HepG2 (cell line): ENCODE results near the gene ANKS4B. TPM values are rescaled to one million over a fixed set of nuclear protein-coding genes. Genes with fewer than 3 reads are reported as not detected.
A peak's percentile ranks its signal among the peaks of the same experiment; 100 is the strongest.

Experiments
- ADNP ChIP-seq: sonication (generic); formaldehyde crosslinking; IDR thresholded peaks from 2 replicates; pipeline ENCODE4 v1.4.0; 2020; ENCODE audit warnings: missing genetic modification reagents
- GTF2F1 ChIP-seq: fragments of 150-350 bp; IDR thresholded peaks from 2 replicates; pipeline ENCODE4 v1.6.1; 2014; ENCODE audit warnings: low read length
- KDM4B ChIP-seq: sonication (generic); formaldehyde crosslinking; IDR thresholded peaks from 2 replicates; pipeline ENCODE4 v1.4.0; 2020; ENCODE audit warnings: missing genetic modification reagents
- NFKB2 ChIP-seq: sonication (generic); formaldehyde crosslinking; IDR thresholded peaks from 2 replicates; pipeline ENCODE4 v1.4.0; 2020; ENCODE audit warnings: missing genetic modification reagents, borderline replicate concordance
- SMAD1 ChIP-seq: sonication (generic); formaldehyde crosslinking; IDR thresholded peaks from 2 replicates; pipeline ENCODE4 v1.4.0; 2020; ENCODE audit warnings: missing genetic modification reagents, low read depth, mild to moderate bottlenecking, borderline replicate concordance
- ZFX ChIP-seq: sonication (generic); formaldehyde crosslinking; IDR thresholded peaks from 2 replicates; pipeline ENCODE4 v1.4.0; 2020; ENCODE audit warnings: mild to moderate bottlenecking, low read depth, missing genetic modification reagents, moderate library complexity
- ZNF790 ChIP-seq: sonication (generic); formaldehyde crosslinking; IDR thresholded peaks from 2 replicates; pipeline ENCODE4 v1.8.0; 2022; ENCODE audit warnings: missing genetic modification reagents, mild to moderate bottlenecking, borderline replicate concordance
- ZNF816 ChIP-seq: sonication (generic); formaldehyde crosslinking; IDR thresholded peaks from 2 replicates; pipeline ENCODE4 v1.8.0; 2022; ENCODE audit warnings: missing genetic modification reagents, mild to moderate bottlenecking, borderline replicate concordance
- ZNF841 ChIP-seq: sonication (generic); formaldehyde crosslinking; IDR thresholded peaks from 2 replicates; pipeline ENCODE4 v1.8.1; 2023; ENCODE audit warnings: missing genetic modification reagents, borderline replicate concordance
- polyA plus RNA-seq, 8 experiments: library from polyadenylated mRNA; depleted of rRNA in 3 of 8; stranded (reverse) in 7 of 8; unstranded in 1 of 8; fragments of >200 nt; fragmentation: Illumina TruSeq in 4 of 8; extraction: Trizol in 4 of 8; gene quantifications; 2 replicates each; pipeline versions ENCODE4 v1.2.1 to v1.2.3, GENCODE V29; 2011 to 2016; ENCODE audit warnings: low read depth in 4 of 8, missing spikeins in 1 of 8, mixed read lengths in 1 of 8; ENCODE audit not compliant: insufficient read depth in 1 of 8
- total RNA-seq, 5 experiments: library from RNA; depleted of rRNA; stranded (reverse); fragments of >200 nt; fragmentation: Illumina TruSeq; extraction: Trizol; gene quantifications; 2 replicates each; pipeline ENCODE4 v1.2.3, GENCODE V29; 2016; ENCODE audit warnings: low read depth in 1 of 5
- TF ChIP-seq, protein P1 (sequence below): IDR thresholded peaks from 2 replicates; pipeline ENCODE4 v1.6.1; 2012; ENCODE audit warnings: inconsistent platforms
- TF ChIP-seq, protein P2 (sequence below): sonication (generic); formaldehyde crosslinking; IDR thresholded peaks from 2 replicates; pipeline ENCODE4 v1.5.1; 2020; ENCODE audit warnings: missing genetic modification reagents, mild to moderate bottlenecking, borderline replicate concordance
- TF ChIP-seq, protein P3 (sequence below): sonication (generic); formaldehyde crosslinking; IDR thresholded peaks from 2 replicates; pipeline ENCODE4 v1.5.0; 2020; ENCODE audit warnings: missing genetic modification reagents
- TF ChIP-seq, protein P4 (sequence below): sonication (generic); formaldehyde crosslinking; IDR thresholded peaks from 2 replicates; pipeline ENCODE4 v1.8.0; 2023; ENCODE audit warnings: mild to moderate bottlenecking, missing genetic modification reagents
- TF ChIP-seq, protein P5 (sequence below): sonication (generic); formaldehyde crosslinking; IDR thresholded peaks from 2 replicates; pipeline ENCODE4 v1.4.0; 2020; ENCODE audit warnings: mild to moderate bottlenecking, missing genetic modification reagents, borderline replicate concordance
- TF ChIP-seq, protein P6 (sequence below): sonication (generic); formaldehyde crosslinking; IDR thresholded peaks from 2 replicates; pipeline ENCODE4 v1.9.0; 2021; ENCODE audit warnings: missing genetic modification reagents, borderline replicate concordance

ANKS4B gene
- total and polyA plus RNA-seq, 2 of the 13 experiments (the other 11 are each of a cell fraction or from before 2014, with no cell fraction given) = 6.5 to 30.0 TPM

DNA sequence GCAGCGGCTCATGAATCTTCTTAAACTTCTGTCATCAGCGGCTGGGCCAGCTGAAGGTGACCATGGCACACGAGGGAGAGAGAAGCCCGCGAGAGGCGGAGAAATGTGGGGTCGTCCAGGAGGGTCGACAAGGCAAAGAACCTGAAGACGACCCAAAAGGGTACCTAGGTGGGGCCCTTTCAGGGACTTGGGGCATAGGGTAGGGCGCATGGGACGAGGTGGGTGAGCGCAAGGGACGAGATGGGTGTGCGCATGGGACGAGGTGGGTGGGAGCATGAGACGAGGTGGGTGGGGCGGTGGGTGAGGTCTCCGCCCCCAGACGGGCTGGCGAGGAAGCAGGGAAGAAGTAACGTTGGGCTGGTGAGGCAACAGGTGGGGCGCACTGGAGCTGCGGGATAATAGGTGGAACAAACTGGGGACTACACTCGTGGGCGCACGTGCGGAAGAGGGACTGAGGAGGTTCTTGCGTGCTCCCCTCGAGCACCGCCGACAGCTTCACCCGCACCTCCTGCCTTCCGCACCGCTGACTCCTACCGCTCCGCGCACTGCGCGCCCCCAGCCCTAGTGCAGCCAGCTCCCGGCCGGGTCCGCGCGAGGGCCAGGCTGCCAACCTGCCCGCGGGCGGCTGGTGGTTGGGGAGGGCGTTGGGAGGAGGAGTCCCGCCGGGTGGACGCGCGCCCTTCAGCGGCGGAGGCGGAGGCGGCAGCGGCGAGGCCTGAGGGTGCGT lies 67.8 kb downstream of the ANKS4B start (continued):
- TF ChIP-seq, protein P1, sequence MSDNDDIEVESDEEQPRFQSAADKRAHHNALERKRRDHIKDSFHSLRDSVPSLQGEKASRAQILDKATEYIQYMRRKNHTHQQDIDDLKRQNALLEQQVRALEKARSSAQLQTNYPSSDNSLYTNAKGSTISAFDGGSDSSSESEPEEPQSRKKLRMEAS = peak; percentile 94
- TF ChIP-seq KDM4B (CRISPR knock-in tag) = no peak
- TF ChIP-seq ZNF790 = peak; percentile 74; the same call in 1 of the 2 replicates
- TF ChIP-seq, protein P2, sequence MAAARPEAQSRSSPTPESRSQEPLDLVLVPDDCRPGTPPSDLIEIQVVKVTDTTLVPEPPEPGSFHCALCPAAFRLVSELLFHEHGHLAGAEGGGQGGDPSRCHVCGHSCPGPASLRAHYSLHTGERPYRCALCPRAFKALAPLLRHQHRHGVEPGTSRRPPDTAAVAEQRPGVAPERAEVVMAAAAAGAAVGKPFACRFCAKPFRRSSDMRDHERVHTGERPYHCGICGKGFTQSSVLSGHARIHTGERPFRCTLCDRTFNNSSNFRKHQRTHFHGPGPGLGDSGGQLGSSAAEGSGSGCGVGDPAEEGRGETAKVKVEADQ (CRISPR knock-in tag) = peak; percentile 92
- TF ChIP-seq SMAD1 (CRISPR knock-in tag) = peak; percentile 96; the same call in 1 of the 2 replicates
- TF ChIP-seq, protein P3, sequence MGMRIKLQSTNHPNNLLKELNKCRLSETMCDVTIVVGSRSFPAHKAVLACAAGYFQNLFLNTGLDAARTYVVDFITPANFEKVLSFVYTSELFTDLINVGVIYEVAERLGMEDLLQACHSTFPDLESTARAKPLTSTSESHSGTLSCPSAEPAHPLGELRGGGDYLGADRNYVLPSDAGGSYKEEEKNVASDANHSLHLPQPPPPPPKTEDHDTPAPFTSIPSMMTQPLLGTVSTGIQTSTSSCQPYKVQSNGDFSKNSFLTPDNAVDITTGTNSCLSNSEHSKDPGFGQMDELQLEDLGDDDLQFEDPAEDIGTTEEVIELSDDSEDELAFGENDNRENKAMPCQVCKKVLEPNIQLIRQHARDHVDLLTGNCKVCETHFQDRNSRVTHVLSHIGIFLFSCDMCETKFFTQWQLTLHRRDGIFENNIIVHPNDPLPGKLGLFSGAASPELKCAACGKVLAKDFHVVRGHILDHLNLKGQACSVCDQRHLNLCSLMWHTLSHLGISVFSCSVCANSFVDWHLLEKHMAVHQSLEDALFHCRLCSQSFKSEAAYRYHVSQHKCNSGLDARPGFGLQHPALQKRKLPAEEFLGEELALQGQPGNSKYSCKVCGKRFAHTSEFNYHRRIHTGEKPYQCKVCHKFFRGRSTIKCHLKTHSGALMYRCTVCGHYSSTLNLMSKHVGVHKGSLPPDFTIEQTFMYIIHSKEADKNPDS (CRISPR knock-in tag) = peak; percentile 84; the same call in 1 of the 2 replicates
- no peak for TF ChIP-seq GTF2F1
- TF ChIP-seq ADNP = peak; percentile 89
- TF ChIP-seq ZNF816 (CRISPR knock-in tag) = no peak
- TF ChIP-seq, protein P4, sequence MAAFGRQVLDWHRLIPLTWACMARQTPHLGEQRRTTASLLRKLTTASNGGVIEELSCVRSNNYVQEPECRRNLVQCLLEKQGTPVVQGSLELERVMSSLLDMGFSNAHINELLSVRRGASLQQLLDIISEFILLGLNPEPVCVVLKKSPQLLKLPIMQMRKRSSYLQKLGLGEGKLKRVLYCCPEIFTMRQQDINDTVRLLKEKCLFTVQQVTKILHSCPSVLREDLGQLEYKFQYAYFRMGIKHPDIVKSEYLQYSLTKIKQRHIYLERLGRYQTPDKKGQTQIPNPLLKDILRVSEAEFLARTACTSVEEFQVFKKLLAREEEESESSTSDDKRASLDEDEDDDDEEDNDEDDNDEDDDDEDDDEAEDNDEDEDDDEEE = peak; percentile 99
- peak; percentile 87 for TF ChIP-seq ZFX
- TF ChIP-seq, protein P5, sequence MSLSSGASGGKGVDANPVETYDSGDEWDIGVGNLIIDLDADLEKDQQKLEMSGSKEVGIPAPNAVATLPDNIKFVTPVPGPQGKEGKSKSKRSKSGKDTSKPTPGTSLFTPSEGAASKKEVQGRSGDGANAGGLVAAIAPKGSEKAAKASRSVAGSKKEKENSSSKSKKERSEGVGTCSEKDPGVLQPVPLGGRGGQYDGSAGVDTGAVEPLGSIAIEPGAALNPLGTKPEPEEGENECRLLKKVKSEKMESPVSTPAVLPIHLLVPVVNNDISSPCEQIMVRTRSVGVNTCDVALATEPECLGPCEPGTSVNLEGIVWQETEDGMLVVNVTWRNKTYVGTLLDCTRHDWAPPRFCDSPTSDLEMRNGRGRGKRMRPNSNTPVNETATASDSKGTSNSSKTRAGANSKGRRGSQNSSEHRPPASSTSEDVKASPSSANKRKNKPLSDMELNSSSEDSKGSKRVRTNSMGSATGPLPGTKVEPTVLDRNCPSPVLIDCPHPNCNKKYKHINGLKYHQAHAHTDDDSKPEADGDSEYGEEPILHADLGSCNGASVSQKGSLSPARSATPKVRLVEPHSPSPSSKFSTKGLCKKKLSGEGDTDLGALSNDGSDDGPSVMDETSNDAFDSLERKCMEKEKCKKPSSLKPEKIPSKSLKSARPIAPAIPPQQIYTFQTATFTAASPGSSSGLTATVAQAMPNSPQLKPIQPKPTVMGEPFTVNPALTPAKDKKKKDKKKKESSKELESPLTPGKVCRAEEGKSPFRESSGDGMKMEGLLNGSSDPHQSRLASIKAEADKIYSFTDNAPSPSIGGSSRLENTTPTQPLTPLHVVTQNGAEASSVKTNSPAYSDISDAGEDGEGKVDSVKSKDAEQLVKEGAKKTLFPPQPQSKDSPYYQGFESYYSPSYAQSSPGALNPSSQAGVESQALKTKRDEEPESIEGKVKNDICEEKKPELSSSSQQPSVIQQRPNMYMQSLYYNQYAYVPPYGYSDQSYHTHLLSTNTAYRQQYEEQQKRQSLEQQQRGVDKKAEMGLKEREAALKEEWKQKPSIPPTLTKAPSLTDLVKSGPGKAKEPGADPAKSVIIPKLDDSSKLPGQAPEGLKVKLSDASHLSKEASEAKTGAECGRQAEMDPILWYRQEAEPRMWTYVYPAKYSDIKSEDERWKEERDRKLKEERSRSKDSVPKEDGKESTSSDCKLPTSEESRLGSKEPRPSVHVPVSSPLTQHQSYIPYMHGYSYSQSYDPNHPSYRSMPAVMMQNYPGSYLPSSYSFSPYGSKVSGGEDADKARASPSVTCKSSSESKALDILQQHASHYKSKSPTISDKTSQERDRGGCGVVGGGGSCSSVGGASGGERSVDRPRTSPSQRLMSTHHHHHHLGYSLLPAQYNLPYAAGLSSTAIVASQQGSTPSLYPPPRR (CRISPR knock-in tag) = peak; percentile 74
- TF ChIP-seq, protein P6, sequence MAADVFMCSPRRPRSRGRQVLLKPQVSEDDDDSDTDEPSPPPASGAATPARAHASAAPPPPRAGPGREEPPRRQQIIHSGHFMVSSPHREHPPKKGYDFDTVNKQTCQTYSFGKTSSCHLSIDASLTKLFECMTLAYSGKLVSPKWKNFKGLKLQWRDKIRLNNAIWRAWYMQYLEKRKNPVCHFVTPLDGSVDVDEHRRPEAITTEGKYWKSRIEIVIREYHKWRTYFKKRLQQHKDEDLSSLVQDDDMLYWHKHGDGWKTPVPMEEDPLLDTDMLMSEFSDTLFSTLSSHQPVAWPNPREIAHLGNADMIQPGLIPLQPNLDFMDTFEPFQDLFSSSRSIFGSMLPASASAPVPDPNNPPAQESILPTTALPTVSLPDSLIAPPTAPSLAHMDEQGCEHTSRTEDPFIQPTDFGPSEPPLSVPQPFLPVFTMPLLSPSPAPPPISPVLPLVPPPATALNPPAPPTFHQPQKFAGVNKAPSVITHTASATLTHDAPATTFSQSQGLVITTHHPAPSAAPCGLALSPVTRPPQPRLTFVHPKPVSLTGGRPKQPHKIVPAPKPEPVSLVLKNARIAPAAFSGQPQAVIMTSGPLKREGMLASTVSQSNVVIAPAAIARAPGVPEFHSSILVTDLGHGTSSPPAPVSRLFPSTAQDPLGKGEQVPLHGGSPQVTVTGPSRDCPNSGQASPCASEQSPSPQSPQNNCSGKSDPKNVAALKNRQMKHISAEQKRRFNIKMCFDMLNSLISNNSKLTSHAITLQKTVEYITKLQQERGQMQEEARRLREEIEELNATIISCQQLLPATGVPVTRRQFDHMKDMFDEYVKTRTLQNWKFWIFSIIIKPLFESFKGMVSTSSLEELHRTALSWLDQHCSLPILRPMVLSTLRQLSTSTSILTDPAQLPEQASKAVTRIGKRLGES = no peak
- no peak for TF ChIP-seq ZNF841 (CRISPR knock-in tag)
- TF ChIP-seq NFKB2 (CRISPR knock-in tag) = peak; percentile 96
